NK-92 (cell line): ENCODE data around the gene FA2H.
"Not testable (repeated sequence)": the region's sequence is repeated elsewhere in the genome, so short reads cannot be mapped to it uniquely, and the experiment has no call there.

ENCODE experiments used
- DNase-seq: peaks from one replicate; lab custom pipeline; 2025; ENCODE audit not compliant: unreplicated experiment; lab: John Stamatoyannopoulos, UW

Gene FA2H

DNA sequence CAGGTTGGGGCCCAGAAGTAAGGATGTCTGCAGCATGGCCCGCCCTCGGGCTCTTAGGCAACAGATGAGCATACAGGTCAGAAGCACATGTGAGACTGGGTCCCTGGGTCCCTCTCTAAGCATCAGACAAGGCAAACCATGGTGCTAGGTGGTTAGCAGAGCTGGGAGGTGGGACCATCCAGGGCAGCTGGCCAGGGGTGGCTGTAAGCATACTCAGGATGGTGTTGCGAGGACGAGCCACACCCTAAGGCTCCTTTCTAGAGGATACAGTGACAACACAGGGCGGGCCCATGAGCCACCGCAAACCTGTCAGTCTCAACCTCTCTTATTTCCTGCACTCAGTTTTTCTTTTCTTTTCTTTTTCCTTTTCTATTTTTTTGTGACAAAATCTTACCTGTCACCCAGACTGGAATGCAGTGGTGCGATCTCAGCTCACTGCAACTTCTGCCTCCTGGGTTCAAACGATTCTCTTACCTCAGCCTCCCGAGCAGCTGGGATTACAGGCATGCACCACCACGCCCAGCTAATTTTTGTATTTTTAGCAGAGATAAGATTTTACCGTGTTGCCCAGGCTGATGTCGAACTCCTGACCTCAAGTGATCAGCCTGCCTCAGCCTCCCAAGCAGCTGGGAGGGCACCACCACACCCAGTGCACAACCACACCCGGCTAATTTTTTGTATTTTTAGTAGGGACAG lies 3.6 kb downstream of the FA2H start:
- DNase-seq = no peak

GRCh38 chr16:74769586-74770190 lies 4.9 kb downstream of the FA2H start:
- no peak for DNase-seq

DNA sequence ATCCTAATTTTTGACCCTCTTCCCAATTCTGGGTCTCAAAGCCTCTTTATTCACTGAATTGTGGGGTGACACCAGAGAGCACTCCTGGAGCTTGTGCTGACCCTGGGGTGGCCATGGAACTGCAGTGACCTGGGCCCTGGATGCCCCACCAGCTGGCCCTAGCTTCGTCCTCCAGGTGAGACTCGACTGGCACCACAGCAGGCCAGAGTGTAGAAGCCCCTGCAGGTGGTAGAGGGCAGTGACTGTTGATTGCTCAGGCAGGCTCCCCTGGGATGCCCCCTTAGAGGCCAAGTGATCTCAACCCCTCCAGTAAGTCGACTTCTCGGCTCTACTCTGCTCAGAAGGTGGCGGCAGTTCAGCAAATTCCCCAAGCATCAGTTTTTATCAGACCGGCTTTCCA lies 6.4 kb downstream of the FA2H start:
- no peak for DNase-seq

DNA sequence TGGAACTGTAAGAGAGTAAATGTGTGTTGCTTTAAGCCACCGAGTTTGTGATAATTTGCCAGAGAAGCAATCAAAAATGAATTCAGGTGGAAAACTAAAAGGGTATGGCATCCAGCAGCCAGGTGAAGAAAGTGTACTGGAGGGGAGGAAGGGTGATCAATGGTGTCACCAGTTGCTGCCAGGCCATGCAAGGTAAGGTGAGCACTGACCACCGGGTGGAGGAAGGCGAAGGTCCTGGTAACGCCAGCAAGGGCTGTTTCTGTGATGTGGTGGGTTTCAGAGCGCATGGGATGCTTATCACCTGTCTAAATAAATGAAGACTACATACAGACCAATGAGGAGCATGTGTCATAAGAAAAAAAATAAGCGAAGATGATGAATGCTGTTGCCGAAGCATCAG lies 6.9 kb downstream of the FA2H start:
- no peak for DNase-seq

DNA sequence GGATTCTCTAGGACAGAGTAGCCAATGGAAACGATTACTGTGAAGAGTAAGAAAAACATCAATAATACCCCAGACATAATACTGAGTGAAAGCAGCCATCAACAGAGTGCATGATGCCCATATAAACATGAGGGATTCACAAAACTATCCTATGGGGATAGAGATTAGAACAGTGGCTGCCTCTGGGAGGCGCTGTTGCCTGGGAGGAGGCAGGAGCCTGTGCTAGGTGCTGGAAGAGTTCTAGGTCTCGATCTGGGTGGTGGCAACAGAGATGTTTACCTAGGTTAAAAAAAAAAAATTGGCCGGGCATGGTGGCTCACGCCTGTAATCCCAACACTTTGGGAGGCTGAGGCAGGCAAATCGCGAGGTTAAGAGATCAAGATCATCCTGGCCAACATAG lies 7.9 kb downstream of the FA2H start:
- no peak for DNase-seq

DNA sequence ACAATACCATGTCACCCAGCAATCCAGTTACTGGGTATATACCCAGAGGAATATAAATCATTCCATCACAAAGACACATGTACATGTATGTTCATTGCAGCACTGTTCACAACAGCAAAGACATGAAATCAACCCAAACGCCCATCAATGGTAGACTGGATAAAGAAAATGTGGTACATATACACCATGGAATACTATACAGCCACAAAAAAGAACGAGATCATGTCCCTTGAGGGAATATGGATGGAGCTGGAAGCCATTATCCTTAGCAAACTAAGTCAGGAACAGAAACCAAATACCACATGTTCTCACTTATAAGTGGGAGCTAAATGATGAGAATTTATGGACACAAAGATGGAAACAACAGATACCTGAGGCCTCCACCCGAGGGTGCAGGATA lies 10.4 kb downstream of the FA2H start:
- not testable (repeated sequence) for DNase-seq

- no peak for DNase-seq
Observed at GRCh38 chr16:74761665-74762064, 13.0 kb downstream of the FA2H start.

GRCh38 chr16:74760007-74760767 lies 14.4 kb downstream of the FA2H start:
- no peak for DNase-seq

DNA sequence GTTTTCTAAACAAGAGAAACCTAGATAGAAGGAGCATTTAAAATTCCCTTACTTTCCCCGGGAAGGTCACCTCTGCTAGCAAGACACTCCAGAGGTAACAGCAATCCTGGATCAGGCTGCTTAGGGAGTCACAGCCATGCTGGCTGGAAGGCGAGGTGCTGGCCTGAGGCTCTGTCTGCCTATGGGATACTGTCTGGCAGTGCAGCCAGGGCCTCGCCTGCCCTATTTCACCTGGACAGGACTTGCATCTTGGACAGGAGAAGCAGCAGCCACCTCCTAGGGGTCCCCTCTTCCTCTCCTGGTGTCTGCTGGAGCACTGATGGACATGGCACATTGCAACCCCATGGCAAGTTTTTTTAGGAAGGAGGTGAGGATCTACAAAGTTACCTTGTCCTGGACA lies 15.1 kb downstream of the FA2H start:
- DNase-seq = no peak

DNA sequence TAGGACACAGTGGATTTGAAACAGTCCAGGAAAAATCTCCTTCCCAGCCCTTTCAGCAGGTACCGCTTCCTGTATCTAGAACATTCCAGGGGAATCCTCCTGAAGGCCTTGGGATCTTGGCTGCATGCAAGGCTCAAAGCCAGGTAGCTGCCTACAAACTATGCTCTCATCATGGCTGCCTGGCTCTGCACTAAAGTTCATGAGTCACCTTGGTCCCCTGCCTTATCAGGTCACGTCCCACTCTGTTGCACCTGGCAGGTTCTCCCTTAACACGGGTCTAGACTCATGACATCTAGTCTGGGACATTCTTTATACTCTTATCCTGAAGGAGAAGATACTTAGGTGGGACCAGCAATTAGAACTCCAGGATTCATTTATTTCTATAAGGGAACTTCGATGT lies 15.8 kb downstream of the FA2H start:
- DNase-seq = no peak

DNA sequence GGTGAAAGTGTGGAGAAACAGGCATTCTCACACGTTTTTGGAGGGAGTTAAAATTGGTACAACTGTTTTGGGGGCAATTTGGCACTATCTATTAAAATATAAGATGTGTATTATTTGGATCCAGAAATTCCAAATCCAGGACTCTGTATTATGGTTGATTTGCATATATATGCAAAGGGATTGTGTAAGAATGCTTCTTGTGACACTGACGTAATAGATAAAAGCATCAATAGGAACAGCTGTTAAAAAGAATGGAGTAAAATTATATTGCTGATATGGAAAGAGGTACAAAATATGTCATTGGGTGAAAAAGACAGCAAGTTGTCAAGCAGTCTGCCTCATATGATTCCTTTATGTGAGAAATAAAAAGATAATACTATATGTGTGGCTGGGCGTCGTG lies 17.3 kb downstream of the FA2H start:
- no peak for DNase-seq

DNA sequence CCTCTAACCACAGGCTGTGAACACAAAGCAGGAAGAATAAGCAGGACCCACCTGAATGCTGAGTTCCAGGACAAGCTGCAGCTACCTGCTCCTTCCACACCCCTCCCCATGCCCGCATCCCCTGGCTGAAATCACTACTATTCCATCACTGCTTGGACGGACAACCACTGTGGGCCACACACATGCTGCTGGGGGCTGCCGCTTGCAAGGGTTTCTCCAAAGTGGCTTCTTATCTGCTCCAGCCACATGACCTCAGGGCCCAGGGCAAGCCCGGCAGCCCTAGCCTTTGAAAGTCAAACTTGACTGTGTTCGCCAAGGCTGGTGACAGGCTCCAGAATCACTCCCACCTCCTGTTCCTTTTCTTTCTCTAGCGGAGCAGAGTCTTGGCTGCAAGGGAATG lies 18.4 kb downstream of the FA2H start:
- DNase-seq = no peak

DNA sequence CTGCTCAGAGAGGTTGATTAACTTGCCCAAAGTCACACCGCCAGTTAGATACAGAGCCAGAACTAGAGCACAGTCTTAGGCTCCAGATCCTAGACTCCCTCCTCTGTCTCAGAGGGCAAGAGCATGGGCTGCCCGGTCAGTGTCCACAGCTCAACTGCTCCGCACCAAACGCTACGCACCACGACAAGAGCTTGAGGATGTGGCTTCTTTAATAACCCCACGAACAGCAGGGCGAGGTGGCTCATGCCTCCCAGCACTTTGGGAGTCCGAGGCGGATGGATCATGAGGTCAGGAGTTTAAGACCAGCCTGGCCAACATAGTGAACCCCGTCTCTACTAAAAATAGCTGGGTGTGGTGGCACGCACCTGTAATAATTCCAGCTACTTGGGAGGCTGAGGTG lies 21.4 kb downstream of the FA2H start:
- no peak for DNase-seq

- DNase-seq = no peak
Observed at GRCh38 chr16:74752756-74753155, 21.9 kb downstream of the FA2H start.

DNA sequence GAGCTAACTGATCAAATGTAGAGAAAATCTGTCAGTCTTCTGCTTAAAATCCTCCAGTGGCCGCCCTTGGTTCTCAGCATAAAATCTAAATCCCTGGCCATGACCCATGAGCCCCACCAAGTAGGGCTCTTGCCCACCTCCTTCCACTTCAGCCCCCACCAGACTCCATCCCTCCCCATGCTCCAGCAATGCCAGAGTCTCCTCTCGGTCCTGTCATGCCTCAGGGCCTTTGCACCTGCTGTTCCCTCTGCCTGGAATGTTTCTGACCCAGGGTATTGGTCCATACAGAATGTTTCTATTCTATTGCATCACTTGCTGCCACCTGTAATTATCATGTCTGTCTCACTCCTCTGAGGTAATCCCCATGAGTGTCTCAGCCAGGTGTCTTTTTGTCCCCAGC lies 22.4 kb downstream of the FA2H start:
- DNase-seq = no peak

DNA sequence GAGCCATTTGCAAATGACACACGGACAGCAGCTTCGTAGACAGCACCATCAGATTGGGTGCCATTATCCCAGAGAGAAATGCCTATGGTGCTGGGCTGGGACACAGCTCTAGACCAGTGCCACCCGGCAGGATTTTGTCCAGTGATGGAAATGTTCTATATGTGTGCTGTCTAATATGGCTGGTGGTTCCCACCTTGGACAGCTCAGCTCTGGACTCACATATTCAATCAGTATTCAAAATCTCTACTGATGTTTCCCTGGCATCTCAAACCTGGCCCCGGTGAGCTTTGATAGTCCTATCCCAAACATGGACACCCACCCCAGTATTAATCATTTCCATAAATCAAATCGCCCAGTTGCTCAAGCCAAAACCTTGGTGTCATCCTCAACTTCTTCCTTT lies 23.0 kb downstream of the FA2H start:
- no peak for DNase-seq

GRCh38 chr16:74749291-74750055 lies 25.1 kb downstream of the FA2H start:
- no peak for DNase-seq

GRCh38 chr16:74748616-74749026 lies 26.0 kb downstream of the FA2H start:
- DNase-seq = no peak

- DNase-seq = no peak
Observed at GRCh38 chr16:74747716-74748615, 26.7 kb downstream of the FA2H start.

GRCh38 chr16:74745926-74746325 lies 28.7 kb downstream of the FA2H start:
- no peak for DNase-seq
